ENCODE results near the gene PAPSS1. TPM values are rescaled to one million over a fixed set of nuclear protein-coding genes. Genes with fewer than 3 reads are reported as not detected.

The PAPSS1 gene
- polyA plus RNA-seq, 3 donors = 91.3 to 108 (median 101) TPM

- DNase-seq (ENCODE audit: low read depth in 3 of 3, low spot score in 2 of 3) = no peak
Observed at GRCh38 chr4:107572281-107572680, 147.8 kb downstream of the PAPSS1 start.

- no peak for DNase-seq (ENCODE audit: low read depth in 3 of 3, low spot score in 2 of 3)
Observed at GRCh38 chr4:107570952-107571351, 149.1 kb downstream of the PAPSS1 start.

- DNase-seq (ENCODE audit: low read depth in 3 of 3, low spot score in 2 of 3) = no peak
Observed at GRCh38 chr4:107564326-107564725, 155.7 kb downstream of the PAPSS1 start.

Other genes starting within 250 kb of the PAPSS1 start
- gene SGMS2, start 104.7 kb upstream of the PAPSS1 start, polyA plus RNA-seq (ENCODE audit: insufficient read length in 3 of 3) = 10 to 100 TPM; 11.9 to 14.7 (median 14.5) TPM
- gene CYP2U1, start 211.3 kb upstream of the PAPSS1 start, polyA plus RNA-seq (ENCODE audit: insufficient read length in 3 of 3) = 1 to 10 TPM; 5.1 to 6.1 (median 5.8) TPM

Data from right renal cortex interstitium (tissue), 3 donors.